CD4-positive, alpha-beta T cell treated with Interleukin-17A for 1 hour (primary cell): ENCODE results near the gene NFS1.

Source experiments
- DNase-seq: peaks from one replicate; pipeline ENCODE4 v3.0.0-alpha.2; 2020

NFS1 gene

GRCh38 chr20:35669221-35669620 lies 29.9 kb downstream of the NFS1 start:
- DNase-seq: no peak

- no peak for DNase-seq
Observed at GRCh38 chr20:35665949-35666288, 33.2 kb downstream of the NFS1 start.

DNA sequence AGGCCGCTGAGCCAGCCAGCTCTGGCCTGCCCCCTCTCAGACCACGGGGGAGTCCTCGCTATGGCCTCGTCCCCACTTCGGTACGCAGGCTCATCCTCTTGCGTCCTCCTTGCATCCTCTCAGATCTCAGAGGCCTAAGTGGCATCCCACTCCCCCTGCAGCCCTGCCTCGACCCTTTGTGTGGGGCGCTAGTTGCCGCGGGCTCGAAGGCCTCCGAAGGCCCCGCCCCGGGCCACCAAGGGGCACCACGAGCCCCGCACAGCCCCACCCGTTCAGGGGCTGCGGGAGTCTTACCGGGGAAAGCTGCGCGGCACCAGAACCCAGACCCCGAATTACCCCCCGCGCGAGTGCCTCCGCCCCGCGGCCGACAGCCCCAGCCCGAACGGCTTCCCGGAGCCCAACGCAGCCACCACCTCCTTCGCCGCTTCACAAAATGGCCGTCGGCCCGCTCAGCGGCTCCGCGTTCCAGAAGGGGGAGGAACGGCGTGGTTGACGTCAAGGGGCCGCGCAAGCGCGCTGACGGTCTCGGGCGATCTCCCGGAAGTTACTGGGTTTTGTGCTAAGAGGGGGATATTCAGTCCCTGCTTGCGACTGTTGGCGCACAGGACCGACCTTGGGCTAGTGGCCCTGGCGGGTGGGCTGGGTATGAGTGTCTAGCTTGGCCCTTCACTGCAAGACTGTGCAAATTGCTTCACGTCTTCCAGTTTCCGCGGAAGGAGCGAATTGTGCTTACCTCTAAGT lies 34.5 kb downstream of the NFS1 start, which contains the start of the genes CPNE1 and RBM12:
Gene CPNE1 (minus strand): TSS at position 435 of the 741 bp plus-strand sequence. CDS start 31,977 bp downstream, outside the sequence.
Gene RBM12 (minus strand): TSS at position 435 of the 741 bp plus-strand sequence. CDS start 9,578 bp downstream, outside the sequence.
- DNase-seq: peak; percentile 95

- DNase-seq: peak; percentile 81
Observed at GRCh38 chr20:35663516-35664465, 35.4 kb downstream of the NFS1 start.

GRCh38 chr20:35662551-35662950 lies 36.6 kb downstream of the NFS1 start:
- DNase-seq: no peak

DNA sequence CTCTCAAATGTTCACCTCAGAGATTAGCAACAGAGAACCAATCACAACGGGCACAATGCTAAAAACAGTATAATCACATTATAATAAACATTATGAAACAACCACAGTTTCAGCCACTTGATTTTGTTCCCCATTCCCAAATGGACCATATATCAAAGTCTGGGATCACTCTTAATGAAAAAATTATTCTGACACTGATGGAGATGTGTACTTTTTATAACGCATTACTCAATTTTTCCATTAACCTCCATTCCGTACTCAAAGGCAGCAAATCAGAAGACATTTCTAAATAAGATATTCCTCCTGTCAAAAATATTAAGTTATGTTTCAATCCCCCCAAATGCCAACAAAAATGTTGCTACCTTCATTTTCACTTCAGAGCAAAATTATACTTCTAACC lies 37.2 kb downstream of the NFS1 start:
- no peak for DNase-seq

- DNase-seq: no peak
Observed at GRCh38 chr20:35661053-35661452, 38.1 kb downstream of the NFS1 start.

DNA sequence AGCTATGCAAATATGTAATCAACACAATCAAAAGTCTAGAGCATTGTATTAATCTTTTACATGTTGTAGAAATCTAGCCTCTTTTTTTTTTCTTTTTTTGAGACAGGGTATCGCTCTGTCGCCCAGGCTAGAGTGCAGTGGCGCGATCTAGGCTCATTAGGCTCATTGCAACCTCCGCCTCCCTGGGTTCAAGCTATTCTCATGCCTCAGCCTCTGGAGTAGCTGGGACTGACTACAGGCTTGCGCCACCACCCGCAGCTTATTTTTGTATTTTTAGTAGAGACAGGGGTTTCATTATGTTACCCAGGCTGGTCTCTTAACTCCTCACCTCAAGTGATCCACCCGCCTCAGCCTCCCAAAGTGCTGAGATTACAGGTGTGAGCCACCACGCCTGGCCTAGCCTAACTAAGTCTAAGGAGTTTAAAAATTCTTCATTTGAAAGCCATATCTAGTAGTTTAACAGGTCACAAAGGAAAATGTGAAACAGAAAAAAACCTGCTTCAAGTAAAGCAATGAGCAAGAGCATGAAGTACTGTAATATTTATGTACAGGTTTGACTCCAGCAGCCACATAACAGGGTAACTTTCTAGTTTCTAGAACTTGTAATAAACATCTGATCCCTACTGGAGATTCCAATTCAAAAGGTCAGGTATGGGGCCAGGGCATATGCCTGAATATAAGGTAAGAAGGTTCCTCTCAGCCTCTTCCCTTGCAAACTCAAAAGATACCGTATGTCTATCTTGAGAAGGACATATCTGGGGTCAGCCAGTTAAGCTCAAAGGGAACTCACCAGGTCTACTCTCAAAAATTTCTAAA lies 38.8 kb downstream of the NFS1 start:
- DNase-seq: no peak

GRCh38 chr20:35657271-35657670 lies 41.9 kb downstream of the NFS1 start:
- DNase-seq: no peak

- DNase-seq: no peak
Observed at GRCh38 chr20:35654415-35654814, 44.7 kb downstream of the NFS1 start.

DNA sequence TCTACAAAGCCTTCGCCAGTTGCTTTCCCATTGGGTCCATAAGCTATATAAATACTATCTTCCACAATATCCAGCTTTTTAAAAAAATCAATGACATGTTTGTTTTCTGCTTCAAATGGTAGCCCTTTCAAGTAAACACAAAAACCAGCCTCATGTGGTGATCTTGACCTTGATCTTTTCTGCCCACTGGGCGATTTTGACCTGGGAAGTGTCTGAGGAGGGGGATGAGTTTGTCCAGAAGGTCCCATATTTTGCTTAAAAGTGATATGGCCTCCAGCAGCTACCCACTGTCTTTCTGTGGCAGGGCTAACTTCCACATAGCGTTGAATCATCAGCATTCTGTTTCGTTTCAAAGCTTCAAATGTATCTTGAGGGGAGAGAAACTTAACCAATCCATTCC lies 45.3 kb downstream of the NFS1 start:
- no peak for DNase-seq

DNA sequence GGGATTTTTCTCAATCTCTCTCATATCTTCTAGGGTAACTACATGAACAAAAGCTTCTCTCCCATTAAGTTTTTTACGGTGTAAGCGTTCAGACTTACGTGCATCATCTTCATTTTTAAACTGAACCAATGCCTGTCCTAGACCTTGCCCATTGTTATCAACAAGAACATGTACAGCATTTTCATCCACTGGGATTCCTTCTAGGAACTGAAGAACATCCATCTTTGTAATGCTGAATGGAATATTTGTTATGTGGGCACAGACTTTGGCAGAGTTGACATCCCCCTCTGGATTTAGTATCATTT lies 45.8 kb downstream of the NFS1 start:
- DNase-seq: no peak

- DNase-seq: no peak
Observed at GRCh38 chr20:35652641-35653429, 46.3 kb downstream of the NFS1 start.

GRCh38 chr20:35651958-35652357 lies 47.2 kb downstream of the NFS1 start:
- no peak for DNase-seq

- no peak for DNase-seq
Observed at GRCh38 chr20:35650632-35651031, 48.5 kb downstream of the NFS1 start.

- no peak for DNase-seq
Observed at GRCh38 chr20:35648836-35649235, 50.3 kb downstream of the NFS1 start.

DNA sequence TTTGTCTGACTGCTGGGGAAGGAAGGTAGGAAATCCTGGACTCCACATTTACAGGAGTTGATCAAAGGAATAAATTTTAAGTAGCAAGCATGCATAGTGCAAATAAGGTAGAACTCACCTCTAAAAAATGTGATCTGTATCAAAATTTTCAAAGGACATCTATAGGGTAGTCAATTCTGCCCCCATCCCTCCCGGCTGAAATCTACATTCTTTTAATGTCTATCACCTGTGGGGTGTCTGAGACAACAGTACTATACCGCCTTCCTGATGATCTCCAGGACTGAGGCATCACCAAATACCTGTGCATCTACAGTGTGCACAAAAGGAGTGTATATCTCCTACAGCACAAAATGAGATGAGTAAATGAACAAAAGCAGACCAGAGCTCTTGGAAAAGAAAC lies 54.3 kb downstream of the NFS1 start:
- no peak for DNase-seq

GRCh38 chr20:35643045-35643444 lies 56.1 kb downstream of the NFS1 start:
- no peak for DNase-seq

DNA sequence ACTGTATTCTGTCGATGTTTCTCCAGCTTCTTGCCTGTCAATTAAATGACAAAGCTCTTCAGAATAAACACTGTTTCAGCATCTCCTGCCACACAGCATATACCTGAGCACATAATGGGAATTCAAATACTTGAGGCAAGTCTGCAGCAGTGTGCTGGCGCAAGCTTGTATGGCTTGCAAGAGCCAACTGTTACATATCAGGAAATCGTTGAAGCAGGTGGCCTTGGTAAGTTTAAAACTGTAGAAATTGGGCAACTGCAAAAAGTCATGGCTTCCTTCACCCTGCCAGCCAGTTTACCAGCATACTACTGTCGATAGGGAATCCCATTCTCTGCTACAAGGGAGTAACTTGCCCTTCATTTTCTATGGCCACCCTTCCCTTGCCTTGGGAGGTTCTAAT lies 57.4 kb downstream of the NFS1 start:
- DNase-seq: no peak

- DNase-seq: no peak
Observed at GRCh38 chr20:35640724-35641123, 58.4 kb downstream of the NFS1 start.

GRCh38 chr20:35638751-35639150 lies 60.4 kb downstream of the NFS1 start:
- DNase-seq: no peak

GRCh38 chr20:35637276-35637675 lies 61.9 kb downstream of the NFS1 start:
- no peak for DNase-seq
